ENCODE data around the gene ALKBH4.

DNA sequence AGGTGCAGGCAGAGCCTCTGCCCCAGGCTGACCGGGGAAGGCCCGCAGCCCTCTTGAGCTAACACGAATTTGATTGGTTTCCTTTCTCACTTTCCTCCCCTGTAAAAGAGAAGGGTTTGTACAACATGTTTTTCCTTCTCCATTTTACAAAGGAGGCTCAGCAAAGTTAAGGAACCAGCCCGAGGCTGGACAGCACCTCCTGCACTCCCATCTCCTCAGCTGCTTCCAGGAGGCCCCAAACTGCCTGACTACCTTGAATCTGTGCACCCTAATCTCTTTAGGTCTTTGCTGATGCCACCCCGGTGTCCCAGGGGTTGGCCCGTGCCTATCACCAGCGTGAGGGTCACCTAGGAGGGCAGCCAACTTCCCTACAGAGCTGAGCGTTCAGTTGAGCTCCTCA, 4.2 kb downstream of the ALKBH4 start:
- TF ChIP-seq POLR2AphosphoS5 (IDR thresholded peaks at IDR 0.05; ENCODE audit: low read depth, low read length) (no peak), POLR2A (IDR thresholded peaks at IDR 0.05; ENCODE audit: low read depth, low read length) (no peak)
